K562 (cell line): ENCODE data around the gene SENP1. TPM values are rescaled to one million over a fixed set of nuclear protein-coding genes. Genes with fewer than 3 reads are reported as not detected.
A peak's percentile ranks its signal among the peaks of the same experiment; 100 is the strongest.

Source experiments
- KAT7 ChIP-seq: sonication (generic); formaldehyde crosslinking; IDR thresholded peaks from 2 replicates; pipeline ENCODE4 v1.8.0; 2022; ENCODE audit warnings: missing genetic modification reagents, mild to moderate bottlenecking, borderline replicate concordance
- MYC ChIP-seq, 2 experiments: fragments of 250-450 bp in 1 of 2; sonication (Bioruptor Pico) in 1 of 2; IDR thresholded peaks; 2 replicates each; pipeline versions ENCODE4 v1.5.1 to v1.6.1; 2012 to 2021; ENCODE audit warnings: low read depth in 2 of 2, borderline replicate concordance in 1 of 2, improper control_type of control experiment in 1 of 2, low read length in 1 of 2, mild to moderate bottlenecking in 1 of 2, moderate library complexity in 1 of 2
- RBM14 ChIP-seq: fragments of 200-400 bp; formaldehyde crosslinking; IDR thresholded peaks from 2 replicates; pipeline ENCODE4 v1.6.1; 2018; ENCODE audit warnings: low read depth, mild to moderate bottlenecking, low read length, moderate library complexity, borderline replicate concordance; ENCODE audit not compliant: insufficient read depth
- RBM17 ChIP-seq: fragments of 200-400 bp; formaldehyde crosslinking; IDR thresholded peaks from 2 replicates; pipeline ENCODE4 v1.6.1; 2017; ENCODE audit warnings: low read depth, mild to moderate bottlenecking, low read length, borderline replicate concordance
- SRSF1 ChIP-seq: fragments of 200-400 bp; formaldehyde crosslinking; IDR thresholded peaks from 2 replicates; pipeline ENCODE4 v1.6.1; 2017; ENCODE audit warnings: mild to moderate bottlenecking, low read depth, low read length, moderate library complexity
- TAL1 ChIP-seq: fragments of 450-650 bp; IDR thresholded peaks from 2 replicates; pipeline ENCODE4 v1.6.1; 2016; ENCODE audit warnings: mild to moderate bottlenecking
- TCF3 ChIP-seq: sonication (generic); formaldehyde crosslinking; IDR thresholded peaks from 2 replicates; pipeline ENCODE4 v1.4.0; 2020; ENCODE audit warnings: mild to moderate bottlenecking, missing genetic modification reagents
- ZBTB17 ChIP-seq: fragments of 450-650 bp; formaldehyde crosslinking; IDR thresholded peaks from 2 replicates; pipeline ENCODE4 v1.4.0; 2020; ENCODE audit warnings: mild to moderate bottlenecking
- ZFX ChIP-seq: sonication (generic); formaldehyde crosslinking; IDR thresholded peaks from 2 replicates; pipeline ENCODE4 v1.8.0; 2022; ENCODE audit warnings: mild to moderate bottlenecking, missing genetic modification reagents, moderate library complexity
- ZNF696 ChIP-seq: fragments of 250-450 bp; sonication (Bioruptor Pico); conservative IDR thresholded peaks from 2 replicates; pipeline ENCODE4 v1.4.0; 2020; ENCODE audit warnings: mild to moderate bottlenecking, moderate library complexity
- ZNF77 ChIP-seq: fragments of 250-450 bp; sonication (Bioruptor Pico); IDR thresholded peaks from 2 replicates; pipeline ENCODE4 v1.5.0; 2020
- polyA plus RNA-seq, 8 experiments: library from polyadenylated mRNA; depleted of rRNA in 4 of 8; stranded (reverse) in 5 of 8; unstranded in 3 of 8; fragments of >200 nt; fragmentation: Nextera tagmentation in 2 of 8; fragmentation: Illumina TruSeq in 1 of 8; extraction: Ambion mirVana in 2 of 8; extraction: Trizol in 1 of 8; gene quantifications; 2 replicates each; pipeline versions ENCODE4 v1.2.1 to v1.2.3, GENCODE V29; 2011 to 2014; ENCODE audit warnings: inconsistent platforms in 1 of 8, missing spikeins in 1 of 8
- total RNA-seq, 7 experiments: library from RNA; depleted of rRNA in 6 of 7; stranded (reverse); fragments of >200 nt in 6 of 7; fragmentation: Illumina TruSeq in 2 of 7; extraction: Trizol in 2 of 7; gene quantifications; 2 replicates each; pipeline versions ENCODE4 v1.2.1 to v1.2.3, GENCODE V29; 2011 to 2021; ENCODE audit warnings: low replicate concordance in 1 of 7
- TF ChIP-seq, protein P1 (sequence below): sonication (generic); formaldehyde crosslinking; IDR thresholded peaks from 2 replicates; pipeline ENCODE4 v1.4.0; 2020; ENCODE audit warnings: mild to moderate bottlenecking, missing genetic modification reagents
- TF ChIP-seq, protein P2 (sequence below): IDR thresholded peaks from 2 replicates; pipeline ENCODE4 v1.6.1; 2012; ENCODE audit warnings: low read depth, low read length, improper control_type of control experiment, borderline replicate concordance
- TF ChIP-seq, protein P3 (sequence below): fragments of 250-450 bp; sonication (Bioruptor Pico); IDR thresholded peaks from 2 replicates; pipeline ENCODE4 v1.5.0; 2021; ENCODE audit warnings: mild to moderate bottlenecking, borderline replicate concordance
- TF ChIP-seq, protein P4 (sequence below): sonication (generic); formaldehyde crosslinking; IDR thresholded peaks from 2 replicates; pipeline ENCODE4 v1.8.0; 2022; ENCODE audit warnings: mild to moderate bottlenecking, missing genetic modification reagents

SENP1 gene
- total and polyA plus RNA-seq, 9 of the 15 experiments (the other 6 are each of a cell fraction or from before 2014, with no cell fraction given), result 15.5 to 59.0 (median 36.3) TPM

- TF ChIP-seq, protein P1, sequence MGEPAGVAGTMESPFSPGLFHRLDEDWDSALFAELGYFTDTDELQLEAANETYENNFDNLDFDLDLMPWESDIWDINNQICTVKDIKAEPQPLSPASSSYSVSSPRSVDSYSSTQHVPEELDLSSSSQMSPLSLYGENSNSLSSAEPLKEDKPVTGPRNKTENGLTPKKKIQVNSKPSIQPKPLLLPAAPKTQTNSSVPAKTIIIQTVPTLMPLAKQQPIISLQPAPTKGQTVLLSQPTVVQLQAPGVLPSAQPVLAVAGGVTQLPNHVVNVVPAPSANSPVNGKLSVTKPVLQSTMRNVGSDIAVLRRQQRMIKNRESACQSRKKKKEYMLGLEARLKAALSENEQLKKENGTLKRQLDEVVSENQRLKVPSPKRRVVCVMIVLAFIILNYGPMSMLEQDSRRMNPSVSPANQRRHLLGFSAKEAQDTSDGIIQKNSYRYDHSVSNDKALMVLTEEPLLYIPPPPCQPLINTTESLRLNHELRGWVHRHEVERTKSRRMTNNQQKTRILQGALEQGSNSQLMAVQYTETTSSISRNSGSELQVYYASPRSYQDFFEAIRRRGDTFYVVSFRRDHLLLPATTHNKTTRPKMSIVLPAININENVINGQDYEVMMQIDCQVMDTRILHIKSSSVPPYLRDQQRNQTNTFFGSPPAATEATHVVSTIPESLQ (CRISPR knock-in tag), result no peak
- no peak for TF ChIP-seq ZBTB17
- TF ChIP-seq, protein P2, sequence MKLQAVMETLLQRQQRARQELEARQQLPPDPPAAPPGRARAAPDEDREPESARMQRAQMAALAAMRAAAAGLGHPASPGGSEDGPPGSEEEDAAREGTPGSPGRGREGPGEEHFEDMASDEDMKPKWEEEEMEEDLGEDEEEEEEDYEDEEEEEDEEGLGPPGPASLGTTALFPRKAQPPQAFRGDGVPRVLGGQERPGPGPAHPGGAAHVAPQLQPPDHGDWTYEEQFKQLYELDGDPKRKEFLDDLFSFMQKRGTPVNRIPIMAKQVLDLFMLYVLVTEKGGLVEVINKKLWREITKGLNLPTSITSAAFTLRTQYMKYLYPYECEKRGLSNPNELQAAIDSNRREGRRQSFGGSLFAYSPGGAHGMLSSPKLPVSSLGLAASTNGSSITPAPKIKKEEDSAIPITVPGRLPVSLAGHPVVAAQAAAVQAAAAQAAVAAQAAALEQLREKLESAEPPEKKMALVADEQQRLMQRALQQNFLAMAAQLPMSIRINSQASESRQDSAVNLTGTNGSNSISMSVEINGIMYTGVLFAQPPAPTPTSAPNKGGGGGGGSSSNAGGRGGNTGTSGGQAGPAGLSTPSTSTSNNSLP, result no peak
- no peak for TF ChIP-seq RBM17
- TF ChIP-seq, protein P3, sequence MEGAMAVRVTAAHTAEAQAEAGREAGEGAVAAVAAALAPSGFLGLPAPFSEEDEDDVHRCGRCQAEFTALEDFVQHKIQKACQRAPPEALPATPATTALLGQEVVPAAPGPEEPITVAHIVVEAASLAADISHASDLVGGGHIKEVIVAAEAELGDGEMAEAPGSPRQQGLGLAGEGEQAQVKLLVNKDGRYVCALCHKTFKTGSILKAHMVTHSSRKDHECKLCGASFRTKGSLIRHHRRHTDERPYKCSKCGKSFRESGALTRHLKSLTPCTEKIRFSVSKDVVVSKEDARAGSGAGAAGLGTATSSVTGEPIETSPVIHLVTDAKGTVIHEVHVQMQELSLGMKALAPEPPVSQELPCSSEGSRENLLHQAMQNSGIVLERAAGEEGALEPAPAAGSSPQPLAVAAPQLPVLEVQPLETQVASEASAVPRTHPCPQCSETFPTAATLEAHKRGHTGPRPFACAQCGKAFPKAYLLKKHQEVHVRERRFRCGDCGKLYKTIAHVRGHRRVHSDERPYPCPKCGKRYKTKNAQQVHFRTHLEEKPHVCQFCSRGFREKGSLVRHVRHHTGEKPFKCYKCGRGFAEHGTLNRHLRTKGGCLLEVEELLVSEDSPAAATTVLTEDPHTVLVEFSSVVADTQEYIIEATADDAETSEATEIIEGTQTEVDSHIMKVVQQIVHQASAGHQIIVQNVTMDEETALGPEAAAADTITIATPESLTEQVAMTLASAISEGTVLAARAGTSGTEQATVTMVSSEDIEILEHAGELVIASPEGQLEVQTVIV, result peak; percentile 88
- no peak for TF ChIP-seq ZNF77 (CRISPR knock-in tag)
- TF ChIP-seq TCF3, result no peak
- peak; percentile 52; the same call in 1 of the 2 replicates for TF ChIP-seq MYC (IDR thresholded peaks at IDR 0.05; ENCODE audit: low read depth, low read length)
- peak; percentile 49; the same call in 1 of the 2 replicates for TF ChIP-seq MYC (CRISPR knock-in tag; IDR thresholded peaks at IDR 0.05; ENCODE audit: borderline replicate concordance, low read depth)
- no peak for TF ChIP-seq TAL1
- no peak for TF ChIP-seq ZNF696 (CRISPR knock-in tag)
- 0 out of 2 replicates have a peak, but pooled peaks have one; percentile 36 for TF ChIP-seq RBM14
- no peak for TF ChIP-seq SRSF1
- TF ChIP-seq, protein P4, sequence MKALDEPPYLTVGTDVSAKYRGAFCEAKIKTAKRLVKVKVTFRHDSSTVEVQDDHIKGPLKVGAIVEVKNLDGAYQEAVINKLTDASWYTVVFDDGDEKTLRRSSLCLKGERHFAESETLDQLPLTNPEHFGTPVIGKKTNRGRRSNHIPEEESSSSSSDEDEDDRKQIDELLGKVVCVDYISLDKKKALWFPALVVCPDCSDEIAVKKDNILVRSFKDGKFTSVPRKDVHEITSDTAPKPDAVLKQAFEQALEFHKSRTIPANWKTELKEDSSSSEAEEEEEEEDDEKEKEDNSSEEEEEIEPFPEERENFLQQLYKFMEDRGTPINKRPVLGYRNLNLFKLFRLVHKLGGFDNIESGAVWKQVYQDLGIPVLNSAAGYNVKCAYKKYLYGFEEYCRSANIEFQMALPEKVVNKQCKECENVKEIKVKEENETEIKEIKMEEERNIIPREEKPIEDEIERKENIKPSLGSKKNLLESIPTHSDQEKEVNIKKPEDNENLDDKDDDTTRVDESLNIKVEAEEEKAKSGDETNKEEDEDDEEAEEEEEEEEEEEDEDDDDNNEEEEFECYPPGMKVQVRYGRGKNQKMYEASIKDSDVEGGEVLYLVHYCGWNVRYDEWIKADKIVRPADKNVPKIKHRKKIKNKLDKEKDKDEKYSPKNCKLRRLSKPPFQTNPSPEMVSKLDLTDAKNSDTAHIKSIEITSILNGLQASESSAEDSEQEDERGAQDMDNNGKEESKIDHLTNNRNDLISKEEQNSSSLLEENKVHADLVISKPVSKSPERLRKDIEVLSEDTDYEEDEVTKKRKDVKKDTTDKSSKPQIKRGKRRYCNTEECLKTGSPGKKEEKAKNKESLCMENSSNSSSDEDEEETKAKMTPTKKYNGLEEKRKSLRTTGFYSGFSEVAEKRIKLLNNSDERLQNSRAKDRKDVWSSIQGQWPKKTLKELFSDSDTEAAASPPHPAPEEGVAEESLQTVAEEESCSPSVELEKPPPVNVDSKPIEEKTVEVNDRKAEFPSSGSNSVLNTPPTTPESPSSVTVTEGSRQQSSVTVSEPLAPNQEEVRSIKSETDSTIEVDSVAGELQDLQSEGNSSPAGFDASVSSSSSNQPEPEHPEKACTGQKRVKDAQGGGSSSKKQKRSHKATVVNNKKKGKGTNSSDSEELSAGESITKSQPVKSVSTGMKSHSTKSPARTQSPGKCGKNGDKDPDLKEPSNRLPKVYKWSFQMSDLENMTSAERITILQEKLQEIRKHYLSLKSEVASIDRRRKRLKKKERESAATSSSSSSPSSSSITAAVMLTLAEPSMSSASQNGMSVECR, result peak; percentile 84
- TF ChIP-seq KAT7 (CRISPR knock-in tag), result peak; percentile 68
- peak; percentile 62 for TF ChIP-seq ZFX (CRISPR knock-in tag)
Measured at GRCh38 chr12:48105867-48106680, at the start of gene SENP1 (continued).
